22Rv1 (cell line): ENCODE results near the gene SNRPA1.

Experiments
- H3K27ac ChIP-seq: fragments of 450-650 bp; 2 replicates; pipeline ENCODE4 v1.5.1; 2017
- ZFX ChIP-seq: fragments of 450-650 bp; IDR thresholded peaks from 2 replicates; pipeline ENCODE4 v1.6.1; 2017; ENCODE audit warnings: antibody characterized with exemption, borderline replicate concordance
- TF ChIP-seq, protein P1 (sequence below): fragments of 450-650 bp; IDR thresholded peaks from 2 replicates; pipeline ENCODE4 v1.5.1; 2017; ENCODE audit warnings: mild to moderate bottlenecking

Gene SNRPA1

DNA sequence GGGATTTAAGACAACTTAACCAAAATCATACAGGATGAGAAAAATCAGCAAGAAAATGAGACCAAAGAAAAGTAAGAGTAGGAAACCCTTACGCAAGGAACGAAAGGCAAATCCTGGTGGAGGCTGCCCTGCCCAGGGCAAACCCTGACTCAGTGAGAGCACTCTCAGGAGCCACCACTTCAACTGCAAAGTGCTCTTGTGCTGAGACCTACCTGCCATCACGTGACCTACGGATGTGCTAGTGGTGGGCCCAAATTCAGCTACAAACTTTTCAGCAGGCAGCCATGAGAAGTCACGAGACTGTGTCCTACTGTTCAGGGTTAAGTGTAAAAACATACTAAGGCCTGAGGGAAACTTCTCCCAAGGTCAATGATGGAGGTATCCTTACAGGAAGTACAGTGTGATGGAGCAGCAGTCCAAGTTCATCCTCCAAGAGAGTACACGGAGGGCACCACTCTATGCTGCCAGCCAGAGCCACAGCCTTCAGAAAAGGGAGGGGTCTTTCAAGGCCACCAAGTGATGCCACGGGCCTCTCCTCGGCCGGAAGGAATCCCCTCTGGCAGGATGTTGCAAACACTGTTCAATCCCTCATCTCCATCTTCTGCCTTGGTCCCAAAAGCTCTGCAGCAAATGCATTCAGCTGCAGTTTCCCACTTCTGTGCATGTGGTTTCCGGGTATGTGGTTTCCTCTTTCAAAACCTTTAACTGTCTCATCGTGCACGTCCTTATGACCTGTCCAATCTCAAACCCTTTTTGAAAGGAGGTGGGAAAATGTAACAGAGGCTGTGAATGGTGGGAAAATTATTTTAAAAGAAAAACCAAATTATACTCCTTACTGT, 52.7 kb downstream of the SNRPA1 start:
- TF ChIP-seq, protein P1, sequence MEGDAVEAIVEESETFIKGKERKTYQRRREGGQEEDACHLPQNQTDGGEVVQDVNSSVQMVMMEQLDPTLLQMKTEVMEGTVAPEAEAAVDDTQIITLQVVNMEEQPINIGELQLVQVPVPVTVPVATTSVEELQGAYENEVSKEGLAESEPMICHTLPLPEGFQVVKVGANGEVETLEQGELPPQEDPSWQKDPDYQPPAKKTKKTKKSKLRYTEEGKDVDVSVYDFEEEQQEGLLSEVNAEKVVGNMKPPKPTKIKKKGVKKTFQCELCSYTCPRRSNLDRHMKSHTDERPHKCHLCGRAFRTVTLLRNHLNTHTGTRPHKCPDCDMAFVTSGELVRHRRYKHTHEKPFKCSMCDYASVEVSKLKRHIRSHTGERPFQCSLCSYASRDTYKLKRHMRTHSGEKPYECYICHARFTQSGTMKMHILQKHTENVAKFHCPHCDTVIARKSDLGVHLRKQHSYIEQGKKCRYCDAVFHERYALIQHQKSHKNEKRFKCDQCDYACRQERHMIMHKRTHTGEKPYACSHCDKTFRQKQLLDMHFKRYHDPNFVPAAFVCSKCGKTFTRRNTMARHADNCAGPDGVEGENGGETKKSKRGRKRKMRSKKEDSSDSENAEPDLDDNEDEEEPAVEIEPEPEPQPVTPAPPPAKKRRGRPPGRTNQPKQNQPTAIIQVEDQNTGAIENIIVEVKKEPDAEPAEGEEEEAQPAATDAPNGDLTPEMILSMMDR, result no peak
- TF ChIP-seq ZFX, result no peak
- H3K27ac ChIP-seq, result no peak overlapping the region

DNA sequence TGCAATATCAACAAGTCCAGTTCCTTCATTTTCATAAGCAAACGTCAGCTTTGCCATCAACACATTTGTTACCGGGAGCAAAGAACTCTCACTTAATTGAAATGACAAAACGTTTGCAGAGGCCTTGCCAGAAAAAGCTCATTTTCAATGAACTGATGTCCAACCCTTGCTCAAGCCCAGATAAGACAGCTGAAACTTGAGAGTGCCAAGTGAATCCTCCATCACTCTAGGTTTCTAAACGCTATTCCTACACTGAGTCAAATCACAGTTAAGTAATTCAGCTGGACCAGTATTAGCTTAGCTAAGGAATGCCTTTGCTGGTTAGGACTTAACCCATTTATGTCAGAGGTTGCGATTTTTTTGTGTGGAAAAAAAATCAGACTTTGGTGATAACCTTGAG, 54.7 kb downstream of the SNRPA1 start:
- no peak overlapping the region for H3K27ac ChIP-seq
- TF ChIP-seq ZFX, result no peak
- TF ChIP-seq, protein P1, result no peak

DNA sequence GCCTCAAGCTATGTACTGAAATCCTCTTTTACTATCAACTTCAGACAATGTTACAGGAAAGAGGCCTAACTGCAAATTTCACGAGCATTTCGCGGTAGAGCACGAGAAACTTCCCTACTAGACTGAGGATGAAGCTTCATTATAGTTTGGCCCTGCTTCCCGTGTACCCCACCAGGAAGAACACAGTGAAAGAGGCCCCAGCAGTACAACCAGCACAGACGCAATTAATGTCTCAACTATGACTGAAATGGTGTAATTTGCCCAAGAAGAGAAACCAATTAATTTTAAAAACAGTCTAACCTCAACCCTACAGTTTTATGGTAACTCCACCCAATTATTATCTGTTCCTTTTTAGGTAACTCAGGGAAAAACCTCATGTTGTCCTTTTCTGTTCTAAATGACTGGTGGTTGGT, 55.3 kb downstream of the SNRPA1 start:
- H3K27ac ChIP-seq, result no peak overlapping the region

DNA sequence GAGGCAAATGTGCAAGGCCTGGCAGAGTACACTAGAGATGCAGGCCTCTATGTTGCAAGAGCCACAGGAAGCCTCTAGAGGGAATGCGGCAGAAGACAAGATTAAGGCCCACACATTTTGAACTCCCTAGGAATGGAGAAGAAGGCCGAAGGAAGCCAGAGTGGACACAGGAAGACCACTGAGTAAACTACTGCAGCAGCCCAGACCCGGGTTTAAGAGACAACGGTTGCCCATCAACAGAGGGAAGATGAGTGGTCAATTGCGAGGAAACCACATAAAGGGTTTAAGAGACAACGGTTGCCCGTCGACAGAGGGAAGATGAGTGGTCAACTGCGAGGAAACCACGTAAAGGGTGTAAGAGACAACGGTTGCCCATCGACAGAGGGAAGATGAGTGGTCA, 57.8 kb downstream of the SNRPA1 start:
- TF ChIP-seq, protein P1, result no peak
- TF ChIP-seq ZFX, result no peak
- H3K27ac ChIP-seq, result no peak overlapping the region

More for the DNA sequence above, 55.3 kb downstream of the SNRPA1 start:
- TF ChIP-seq, protein P1, result no peak
- no peak for TF ChIP-seq ZFX

DNA sequence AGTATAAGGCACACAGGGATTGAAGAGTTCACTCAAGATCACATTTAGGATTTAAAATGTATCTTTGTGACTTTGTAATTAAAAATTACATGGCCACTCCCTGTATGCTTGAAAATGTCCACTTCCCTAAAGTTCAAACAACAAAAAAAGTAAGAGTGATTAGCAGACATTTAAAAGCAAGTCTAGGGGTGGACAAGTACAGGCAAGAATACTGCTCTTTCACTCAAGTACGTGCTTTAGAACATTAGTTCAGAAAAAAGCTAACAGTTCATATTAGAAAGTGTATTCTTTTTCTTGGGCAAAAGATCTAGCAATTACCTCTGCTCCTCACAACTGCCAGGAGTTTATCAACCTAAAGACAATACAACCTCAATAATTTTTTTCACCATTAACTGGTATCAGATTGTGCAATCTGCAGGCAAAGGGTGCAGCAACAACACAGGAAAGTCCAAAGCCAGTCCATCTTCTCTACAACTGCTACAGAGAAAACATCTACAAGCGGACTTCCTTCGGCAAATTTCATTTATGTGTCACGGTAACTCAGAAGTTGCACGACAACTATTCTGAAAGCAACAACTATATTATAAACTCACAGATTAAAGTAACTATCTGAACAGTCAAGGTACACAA, 61.3 kb downstream of the SNRPA1 start:
- TF ChIP-seq, protein P1, result no peak
- TF ChIP-seq ZFX, result no peak
- no peak overlapping the region for H3K27ac ChIP-seq

DNA sequence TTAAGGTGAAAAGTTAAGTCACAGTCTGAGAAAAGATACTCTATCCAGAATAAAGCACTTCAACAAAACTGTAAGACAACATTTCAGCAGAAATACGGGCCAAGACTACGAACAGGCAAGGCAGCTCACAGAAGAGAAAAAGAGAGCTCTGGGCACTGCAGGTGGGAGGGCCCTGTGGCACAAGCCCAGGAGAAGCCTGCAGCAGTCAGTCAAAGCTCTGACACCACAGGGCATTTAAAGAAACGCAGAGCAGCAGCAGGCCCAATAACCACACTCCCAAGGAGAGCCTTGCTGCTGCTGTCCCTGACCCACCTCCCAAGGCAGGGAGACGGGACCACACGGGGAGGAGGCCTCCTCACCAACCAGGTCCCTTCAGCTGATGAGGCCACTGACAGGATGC, 62.4 kb downstream of the SNRPA1 start:
- no peak for TF ChIP-seq ZFX
- TF ChIP-seq, protein P1, result no peak
- H3K27ac ChIP-seq, result no peak overlapping the region
